ENCODE data around the gene SULF2. TPM values are rescaled to one million over a fixed set of nuclear protein-coding genes. Genes with fewer than 3 reads are reported as not detected.

SULF2 gene
- total RNA-seq, 2 donors from 2014 or later = 4.2 to 6.5 TPM

DNA sequence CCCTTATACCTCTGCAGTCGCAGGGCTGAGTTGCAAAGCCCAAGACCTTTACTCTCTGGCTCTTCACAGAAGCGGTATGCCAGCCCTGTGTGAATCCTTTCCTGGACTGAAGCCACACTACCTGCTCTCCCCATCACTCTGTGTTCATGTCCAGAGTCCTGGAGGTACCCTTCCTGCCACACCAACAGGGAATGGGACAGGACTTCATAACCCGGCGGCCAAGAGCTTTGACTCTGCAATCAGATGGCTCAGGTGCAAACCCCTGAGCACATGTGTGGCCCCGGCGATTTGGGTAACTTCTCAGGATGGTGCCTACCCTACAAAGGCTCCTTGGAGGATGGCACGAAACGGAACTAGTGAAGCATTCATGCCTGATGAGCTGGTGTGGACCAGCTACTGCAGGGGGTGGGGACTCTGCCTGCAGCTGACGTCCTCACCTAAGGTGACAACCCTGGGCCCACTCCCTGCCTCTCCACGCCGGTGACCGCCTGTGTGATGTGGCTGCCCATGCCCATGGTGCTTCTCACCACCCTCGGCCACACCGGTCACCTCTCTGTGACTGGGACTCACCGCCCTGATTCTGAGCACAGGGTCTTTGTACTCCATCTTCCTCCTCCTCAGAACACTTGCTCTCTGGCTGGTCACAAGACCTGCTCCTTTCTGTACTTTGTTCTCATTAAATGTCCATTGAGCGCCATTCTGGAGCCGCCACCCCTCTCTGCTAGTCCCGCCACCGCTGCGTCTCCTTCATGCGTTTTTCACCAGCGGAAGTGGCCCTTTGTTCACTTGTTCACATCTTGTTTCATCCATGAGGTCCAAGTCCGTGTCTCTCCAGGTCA, 116.7 kb downstream of the SULF2 start:
- Mint-ChIP-seq H3K4me1 (peaks cover 12% of the 10 kb centered on the region), H3K27ac (peak overlapping the region; percentile 39), H3K4me3 (peak overlapping the region; percentile 43), H3K27me3 (peaks cover 4% of the 10 kb centered on the region), H3K36me3 (ENCODE audit: low read depth) (no peaks in the 10 kb centered on the region)
- DNase-seq = no peak
- no peaks in the 10 kb centered on the region for H3K9me3 ChIP-seq (ENCODE audit: control insufficient read depth, low read length, poor library complexity, severe bottlenecking)
- ATAC-seq = no peak

DNA sequence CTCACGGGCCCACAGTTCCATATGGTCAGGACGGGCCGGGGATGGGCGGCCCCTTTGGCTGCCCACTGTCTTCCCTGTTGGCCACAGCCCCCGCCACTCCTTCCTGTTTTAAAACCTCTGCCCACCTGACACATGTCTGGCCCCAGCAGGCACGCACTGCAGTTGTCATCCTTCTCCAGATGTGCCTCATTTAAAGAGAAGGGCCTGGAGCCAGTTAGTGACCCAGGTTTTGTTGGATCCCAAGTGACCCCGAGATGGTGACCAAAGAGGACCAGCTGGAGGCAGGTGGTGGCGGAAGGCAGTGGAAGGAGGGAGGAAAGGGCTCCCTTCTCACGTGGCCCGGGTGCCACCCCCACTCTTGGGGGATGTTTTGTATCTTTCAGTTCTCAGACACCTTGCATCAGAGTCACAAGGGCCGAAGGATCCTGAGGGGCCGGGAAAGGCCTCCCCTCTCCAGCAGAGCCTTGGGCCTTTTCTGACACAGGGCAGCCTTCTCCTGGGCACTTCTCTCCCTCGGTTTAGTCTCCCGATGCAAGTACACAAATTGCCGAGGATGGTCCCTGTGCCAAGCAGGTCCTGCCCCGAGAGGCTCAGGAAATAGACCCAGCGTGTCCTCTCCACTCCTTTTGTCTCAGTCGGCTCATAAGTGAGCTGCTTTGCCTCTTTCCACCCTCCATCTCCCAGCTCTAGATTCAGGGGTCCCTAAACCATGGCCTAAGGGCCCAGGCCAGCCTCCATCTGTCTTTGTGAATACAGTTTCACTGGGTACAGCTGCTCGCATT, 117.6 kb downstream of the SULF2 start:
- Mint-ChIP-seq H3K27me3 (peaks cover 4% of the 10 kb centered on the region), H3K27ac (no peak overlapping the region), H3K4me3 (peak overlapping the region; percentile 43), H3K36me3 (ENCODE audit: low read depth) (no peaks in the 10 kb centered on the region), H3K4me1 (peaks cover 13% of the 10 kb centered on the region)
- no peaks in the 10 kb centered on the region for H3K9me3 ChIP-seq (ENCODE audit: control insufficient read depth, low read length, poor library complexity, severe bottlenecking)
- DNase-seq (no peak), ATAC-seq (no peak)

DNA sequence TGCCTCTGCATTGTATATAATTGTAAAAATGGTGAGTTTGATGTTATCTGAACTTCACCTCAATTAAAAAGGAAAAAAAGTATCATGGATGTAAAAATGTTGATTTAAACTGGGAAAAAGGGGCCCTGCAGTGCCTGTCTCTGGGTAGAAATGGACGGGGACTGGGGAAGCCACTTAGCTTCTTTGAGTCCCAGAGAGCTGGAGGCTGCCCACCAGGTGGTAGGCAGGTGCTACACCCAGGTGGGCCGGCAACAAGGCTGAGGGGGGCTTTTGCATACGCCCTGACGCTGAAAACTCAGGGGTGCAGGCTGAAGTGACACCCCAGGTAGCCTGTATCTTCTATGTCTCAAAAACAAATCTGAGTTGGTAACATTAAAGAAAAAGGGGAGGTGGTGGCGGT, 118.2 kb downstream of the SULF2 start:
- H3K4me1 Mint-ChIP-seq = peaks cover 13% of the 10 kb centered on the region
- no peaks in the 10 kb centered on the region for H3K9me3 ChIP-seq (ENCODE audit: control insufficient read depth, low read length, poor library complexity, severe bottlenecking)
- no peak for DNase-seq
- H3K36me3 Mint-ChIP-seq (ENCODE audit: low read depth) = no peaks in the 10 kb centered on the region
- ATAC-seq = no peak
- H3K27ac Mint-ChIP-seq = peak overlapping the region; percentile 41
- H3K27me3 Mint-ChIP-seq = peaks cover 4% of the 10 kb centered on the region
- H3K4me3 Mint-ChIP-seq = peak overlapping the region; percentile 58

DNA sequence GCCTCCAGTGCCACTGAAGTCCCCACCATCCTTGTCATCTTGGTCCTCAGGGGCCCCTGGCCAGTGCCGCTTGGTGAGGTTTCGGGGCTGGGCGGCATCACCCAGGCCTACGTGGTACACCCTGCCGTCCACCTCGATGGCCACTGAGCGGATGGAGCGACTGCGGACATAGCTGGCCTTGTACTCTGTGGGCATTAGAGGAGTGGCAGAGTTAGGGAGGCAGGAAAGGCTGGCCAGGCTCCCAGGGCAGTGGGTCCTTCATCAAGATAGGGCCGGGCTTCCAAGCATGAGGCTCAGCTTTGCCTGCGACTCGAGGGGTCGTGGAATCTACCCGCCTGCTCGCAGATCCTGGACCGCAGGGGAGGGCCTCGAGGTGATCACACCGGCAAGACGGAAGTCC, 119.0 kb downstream of the SULF2 start:
- no peak overlapping the region for H3K4me3 Mint-ChIP-seq
- no peaks in the 10 kb centered on the region for H3K36me3 Mint-ChIP-seq (ENCODE audit: low read depth)
- no peak for DNase-seq
- H3K9me3 ChIP-seq (ENCODE audit: control insufficient read depth, low read length, poor library complexity, severe bottlenecking) = no peaks in the 10 kb centered on the region
- ATAC-seq = no peak
- H3K27ac Mint-ChIP-seq = peak overlapping the region; percentile 41
- peaks cover 13% of the 10 kb centered on the region for H3K4me1 Mint-ChIP-seq
- H3K27me3 Mint-ChIP-seq = peaks cover 4% of the 10 kb centered on the region

DNA sequence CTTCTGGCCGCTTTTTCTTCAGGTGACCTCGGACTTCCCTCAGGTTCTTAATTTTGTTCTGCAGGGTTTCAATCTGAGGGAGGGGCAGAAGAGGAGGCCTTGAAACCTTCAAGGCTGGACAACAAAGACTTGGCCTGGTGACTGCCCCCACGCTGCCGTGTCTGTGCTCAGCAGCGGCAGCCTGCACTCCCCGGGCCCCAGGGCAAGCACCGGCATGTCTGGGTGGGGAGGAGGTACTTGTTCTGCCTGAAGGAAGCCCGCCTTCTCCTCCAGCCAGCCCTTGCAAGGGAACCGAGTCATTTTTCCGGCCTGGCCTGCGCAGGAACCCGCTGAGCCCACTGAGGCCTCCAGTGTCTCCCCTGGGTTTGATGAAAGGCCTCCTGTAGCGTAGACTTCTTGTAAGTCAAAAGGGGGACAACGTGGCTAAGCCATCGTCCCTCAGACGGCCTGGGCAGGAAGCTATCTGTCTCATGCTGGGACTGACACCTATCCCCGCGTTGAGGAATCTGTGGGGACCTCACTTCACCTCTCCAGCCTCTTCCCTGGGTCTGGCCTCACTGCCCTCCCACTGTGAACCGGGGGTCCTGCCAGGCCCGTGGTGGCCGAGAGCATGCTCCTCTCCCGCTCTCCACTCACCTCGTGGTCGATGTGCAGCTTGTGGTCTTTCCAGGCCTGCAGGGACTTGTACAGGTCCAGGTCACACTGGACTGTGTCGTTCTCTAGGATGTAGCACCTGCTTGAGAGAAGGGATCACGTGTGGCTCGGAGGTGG, 119.9 kb downstream of the SULF2 start:
- Mint-ChIP-seq H3K27ac (no peak overlapping the region), H3K27me3 (peaks cover 4% of the 10 kb centered on the region), H3K4me3 (no peak overlapping the region), H3K36me3 (ENCODE audit: low read depth) (no peaks in the 10 kb centered on the region), H3K4me1 (peaks cover 13% of the 10 kb centered on the region)
- no peaks in the 10 kb centered on the region for H3K9me3 ChIP-seq (ENCODE audit: control insufficient read depth, low read length, poor library complexity, severe bottlenecking)
- ATAC-seq (no peak), DNase-seq (no peak)

DNA sequence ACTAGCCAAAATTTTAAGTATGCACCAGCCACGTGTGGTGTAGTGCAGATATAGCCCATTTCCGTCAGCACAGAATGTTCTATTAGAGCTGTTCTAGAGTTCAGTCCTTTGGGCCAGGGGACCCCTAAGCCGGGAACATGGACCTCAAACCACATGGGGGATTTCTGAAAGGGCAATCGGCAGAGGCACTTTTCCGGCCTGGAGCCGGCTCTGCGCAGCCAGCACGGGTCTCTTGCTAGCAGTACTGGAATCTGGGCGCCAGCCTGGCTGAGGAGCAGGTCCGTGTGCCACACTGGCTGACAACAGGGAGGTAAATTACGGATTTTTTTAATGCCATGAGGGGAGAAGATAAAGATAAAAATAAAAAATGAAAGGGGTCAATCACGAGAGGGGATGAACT, 120.5 kb downstream of the SULF2 start:
- no peak for ATAC-seq
- Mint-ChIP-seq H3K27ac (no peak overlapping the region), H3K36me3 (ENCODE audit: low read depth) (no peaks in the 10 kb centered on the region), H3K27me3 (peaks cover 4% of the 10 kb centered on the region), H3K4me3 (no peak overlapping the region), H3K4me1 (peaks cover 13% of the 10 kb centered on the region)
- DNase-seq = no peak
- no peaks in the 10 kb centered on the region for H3K9me3 ChIP-seq (ENCODE audit: control insufficient read depth, low read length, poor library complexity, severe bottlenecking)

DNA sequence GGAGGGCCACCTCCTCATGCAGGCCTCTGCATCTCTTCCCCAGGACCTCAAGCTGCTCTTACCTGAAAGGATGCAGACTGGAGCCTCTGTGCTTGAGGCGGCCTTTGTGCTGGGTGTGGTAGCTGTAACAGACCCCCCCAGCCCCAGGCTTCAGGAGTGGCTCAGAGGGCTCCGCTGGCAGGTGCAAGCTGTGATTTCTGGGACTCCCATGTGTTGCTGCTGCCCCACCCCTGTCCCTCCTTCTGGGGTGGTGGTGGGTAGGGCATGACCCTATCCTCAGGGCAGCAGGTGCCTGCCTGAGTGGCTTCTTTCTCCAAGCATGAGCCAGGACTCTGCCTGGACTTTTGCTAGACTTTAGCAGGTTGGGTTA, 121.2 kb downstream of the SULF2 start:
- Mint-ChIP-seq H3K36me3 (ENCODE audit: low read depth) (no peaks in the 10 kb centered on the region), H3K4me3 (no peak overlapping the region), H3K4me1 (peaks cover 12% of the 10 kb centered on the region), H3K27me3 (peaks cover 3% of the 10 kb centered on the region), H3K27ac (no peak overlapping the region)
- ATAC-seq = peak; percentile 12
- DNase-seq = no peak
- no peaks in the 10 kb centered on the region for H3K9me3 ChIP-seq (ENCODE audit: control insufficient read depth, low read length, poor library complexity, severe bottlenecking)

DNA sequence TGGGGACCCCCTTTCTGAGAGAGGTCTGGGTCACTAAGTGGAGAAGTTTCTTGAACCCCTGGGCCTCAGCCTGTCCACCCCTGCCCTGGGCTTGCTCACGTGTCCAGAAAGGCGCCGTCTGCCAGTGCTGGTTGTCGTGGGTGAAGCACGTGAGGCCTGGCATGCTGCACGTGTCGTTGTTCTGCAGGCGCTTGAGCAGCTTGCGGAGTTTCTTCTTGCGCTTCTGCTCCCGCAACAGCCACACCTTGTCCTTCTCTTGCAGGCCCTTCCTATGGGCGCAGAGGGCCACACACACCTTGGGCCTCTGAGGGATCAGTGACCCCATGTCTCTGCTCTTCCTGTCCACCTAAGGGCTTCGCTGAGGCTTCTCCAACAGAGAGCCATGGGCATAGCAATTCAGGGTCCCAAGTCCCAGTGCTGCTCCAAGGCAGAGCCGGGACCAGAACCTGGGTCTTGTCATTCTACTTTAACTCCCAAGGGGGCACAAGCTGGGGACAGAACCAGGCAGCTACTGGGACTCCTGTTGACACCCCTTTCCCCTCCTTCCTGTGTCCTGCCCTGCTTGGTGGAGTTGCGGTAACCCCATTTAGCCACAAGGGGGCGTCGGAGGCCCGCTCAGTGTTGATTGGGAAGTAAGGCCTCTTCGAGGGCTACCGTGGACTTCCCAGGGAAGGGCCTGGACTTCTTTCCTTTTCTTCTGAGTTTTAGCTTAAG, 121.8 kb downstream of the SULF2 start:
- peak; percentile 86 for ATAC-seq
- Mint-ChIP-seq H3K4me1 (peaks cover 8% of the 10 kb centered on the region), H3K27ac (no peak overlapping the region), H3K36me3 (ENCODE audit: low read depth) (no peaks in the 10 kb centered on the region), H3K27me3 (no peaks in the 10 kb centered on the region), H3K4me3 (peak overlapping the region; percentile 21)
- H3K9me3 ChIP-seq (ENCODE audit: control insufficient read depth, low read length, poor library complexity, severe bottlenecking) = no peaks in the 10 kb centered on the region
- peak; percentile 47 to 72 (median 54) for DNase-seq

DNA sequence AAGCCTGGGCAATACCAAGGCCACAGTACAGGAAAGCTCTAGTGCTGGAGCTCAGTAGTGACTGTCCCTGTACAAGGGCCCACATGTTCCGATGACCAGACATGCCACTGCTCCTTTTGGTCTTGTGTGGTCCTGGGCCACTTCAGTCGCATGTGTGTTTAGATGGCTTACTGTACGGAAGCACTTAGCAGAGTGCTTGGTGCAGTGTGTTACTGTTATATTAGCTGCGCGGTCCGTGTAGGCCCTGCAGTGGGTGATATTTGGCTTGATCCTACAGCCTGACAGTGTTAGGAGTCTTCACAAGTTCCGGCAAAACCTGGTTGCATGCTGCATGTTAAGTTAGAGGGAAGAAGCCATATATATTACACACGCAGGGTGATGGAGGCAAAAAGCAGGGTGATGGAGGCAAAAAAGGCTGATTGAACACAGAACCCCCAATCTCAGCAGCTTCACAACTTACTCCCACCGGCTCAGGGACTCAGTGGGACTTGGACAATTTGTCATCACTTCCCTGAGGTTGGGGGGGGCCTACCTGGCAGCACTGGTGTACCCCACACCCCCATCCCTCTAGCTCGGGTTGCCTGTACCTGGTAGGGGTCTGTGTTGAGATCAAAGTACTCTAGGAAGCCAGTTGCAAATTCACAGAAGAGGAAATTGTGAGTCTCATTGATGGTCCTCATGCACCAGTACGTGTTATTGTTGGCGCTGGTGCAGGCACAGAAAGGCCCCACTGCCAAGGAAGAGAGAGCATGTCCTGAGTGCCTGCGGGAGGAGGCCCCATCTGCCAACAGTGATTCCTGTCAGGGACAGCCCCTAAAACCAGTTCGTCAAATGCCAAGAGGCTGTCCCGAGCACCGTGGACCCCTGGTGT, 122.6 kb downstream of the SULF2 start:
- Mint-ChIP-seq H3K36me3 (ENCODE audit: low read depth) (no peaks in the 10 kb centered on the region), H3K4me1 (peaks cover 6% of the 10 kb centered on the region), H3K27ac (no peak overlapping the region), H3K27me3 (no peaks in the 10 kb centered on the region), H3K4me3 (no peak overlapping the region)
- no peak for DNase-seq
- no peaks in the 10 kb centered on the region for H3K9me3 ChIP-seq (ENCODE audit: control insufficient read depth, low read length, poor library complexity, severe bottlenecking)
- ATAC-seq = no peak

DNA sequence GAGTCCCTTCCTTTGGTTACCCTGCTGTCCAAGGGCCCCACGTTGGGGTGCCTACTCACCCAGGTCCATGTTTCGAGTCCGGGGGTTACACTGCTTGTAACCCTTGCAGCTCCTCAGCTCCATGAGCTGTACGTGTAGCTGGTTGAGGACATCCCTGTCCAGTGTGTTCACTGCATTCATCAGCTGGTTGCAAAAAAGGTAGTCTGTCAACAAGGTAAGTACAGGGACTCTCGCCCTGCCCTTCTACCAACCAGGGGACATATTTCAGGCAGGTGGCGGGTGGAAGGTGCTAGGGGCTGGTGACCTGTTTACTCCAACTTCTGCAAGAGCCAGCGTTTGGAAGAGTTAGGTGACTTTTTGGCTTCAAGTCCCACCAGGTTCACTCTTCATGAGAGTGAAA, 123.6 kb downstream of the SULF2 start:
- DNase-seq = no peak
- H3K4me1 Mint-ChIP-seq = peaks cover 6% of the 10 kb centered on the region
- no peaks in the 10 kb centered on the region for H3K36me3 Mint-ChIP-seq (ENCODE audit: low read depth)
- H3K27me3 Mint-ChIP-seq = no peaks in the 10 kb centered on the region
- H3K27ac Mint-ChIP-seq = no peak overlapping the region
- H3K4me3 Mint-ChIP-seq = no peak overlapping the region
- no peak for ATAC-seq
- no peaks in the 10 kb centered on the region for H3K9me3 ChIP-seq (ENCODE audit: control insufficient read depth, low read length, poor library complexity, severe bottlenecking)

DNA sequence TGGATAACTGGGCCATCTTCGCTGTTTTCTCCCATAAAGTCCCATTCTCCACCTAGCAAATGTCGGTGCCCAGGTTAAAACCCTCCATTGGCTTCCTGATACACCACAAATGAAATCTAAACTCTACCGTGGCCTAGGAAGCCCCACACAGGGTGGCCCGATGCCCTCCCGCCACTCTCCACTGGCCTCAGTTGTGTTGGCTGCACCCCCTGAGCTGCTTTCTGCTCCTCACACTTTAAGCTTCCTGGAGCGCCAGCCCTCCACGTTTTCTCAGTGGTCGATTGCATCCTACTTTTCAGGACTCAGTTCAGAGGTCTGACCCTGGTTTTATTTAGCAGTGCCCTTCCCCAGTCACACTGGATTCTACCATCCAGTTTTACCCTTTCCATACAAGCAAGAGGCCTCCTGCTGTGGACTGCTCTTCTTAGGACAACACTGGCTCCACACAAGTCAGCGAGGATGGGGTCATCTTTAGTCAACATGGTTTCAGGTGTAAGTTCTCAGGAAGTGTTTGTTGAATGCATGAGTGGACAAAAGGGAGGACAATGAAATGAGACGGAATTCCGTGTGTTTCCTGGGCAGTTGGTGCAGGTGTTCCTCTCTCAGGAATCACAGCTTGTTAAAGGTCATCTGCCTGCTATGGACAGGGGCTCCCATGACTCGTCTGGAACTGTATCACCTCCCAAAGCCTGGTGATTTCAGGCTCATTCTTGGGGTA, 124.1 kb downstream of the SULF2 start:
- peaks cover 6% of the 10 kb centered on the region for H3K4me1 Mint-ChIP-seq
- no peak for DNase-seq
- H3K27me3 Mint-ChIP-seq = no peaks in the 10 kb centered on the region
- no peaks in the 10 kb centered on the region for H3K36me3 Mint-ChIP-seq (ENCODE audit: low read depth)
- H3K9me3 ChIP-seq (ENCODE audit: control insufficient read depth, low read length, poor library complexity, severe bottlenecking) = no peaks in the 10 kb centered on the region
- no peak for ATAC-seq
- H3K27ac Mint-ChIP-seq = peak overlapping the region; percentile 14
- no peak overlapping the region for H3K4me3 Mint-ChIP-seq

DNA sequence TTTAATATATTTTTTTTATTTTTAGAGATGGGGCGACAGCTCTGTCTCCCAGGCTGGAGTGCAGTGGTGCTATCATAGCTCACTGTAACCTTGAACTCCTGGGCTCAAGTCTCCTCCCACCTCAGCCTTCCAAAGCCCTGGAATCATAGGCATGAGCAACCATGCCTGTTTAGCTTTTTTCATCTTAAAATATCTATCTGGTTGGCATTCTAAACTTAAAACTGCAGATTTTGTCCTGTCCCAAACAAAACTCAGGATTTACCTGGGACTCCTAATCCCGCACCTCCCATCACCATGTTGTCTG, 124.7 kb downstream of the SULF2 start:
- Mint-ChIP-seq H3K4me3 (no peak overlapping the region), H3K4me1 (peaks cover 6% of the 10 kb centered on the region), H3K27me3 (no peaks in the 10 kb centered on the region), H3K27ac (peak overlapping the region; percentile 14), H3K36me3 (ENCODE audit: low read depth) (no peaks in the 10 kb centered on the region)
- no peak for DNase-seq
- ATAC-seq = no peak
- no peaks in the 10 kb centered on the region for H3K9me3 ChIP-seq (ENCODE audit: control insufficient read depth, low read length, poor library complexity, severe bottlenecking)
